Lung (tissue), 12 donors: ENCODE data around the gene ATP6AP1. TPM values are rescaled to one million over a fixed set of nuclear protein-coding genes. Genes with fewer than 3 reads are reported as not detected.
A peak's percentile ranks its signal among the peaks of the same experiment; 100 is the strongest.

ENCODE experiments used
- ATAC-seq: fragments of 200-7000 bp; cut with Tn5 transposase; one replicate; pipeline ENCODE4 v1.9.1; 2020; ENCODE audit warnings: moderate number of reproducible peaks; ENCODE audit not compliant: insufficient read depth, low FRiP score
- DNase-seq, 3 donors: peaks; one replicate each; pipeline ENCODE4 v3.0.0-alpha.2; 2013 to 2017
- H3K27ac ChIP-seq, 2 donors: one replicate each; pipeline ENCODE4 v1.5.1; 2013; ENCODE audit warnings: mild to moderate bottlenecking in 2 of 2, moderate library complexity in 2 of 2, control low read depth in 1 of 2, inconsistent platforms in 1 of 2, low read depth in 1 of 2, low read length in 1 of 2
- H3K27me3 ChIP-seq, 3 donors: one replicate each; pipeline ENCODE4 v1.5.1; 2013; ENCODE audit warnings: low read length in 2 of 3; ENCODE audit not compliant: control insufficient read depth in 3 of 3, insufficient read depth in 3 of 3
- H3K36me3 ChIP-seq, 4 donors: one replicate each; pipeline ENCODE4 v1.5.1; 2013; ENCODE audit warnings: low read length in 4 of 4, mild to moderate bottlenecking in 1 of 4, moderate library complexity in 1 of 4; ENCODE audit not compliant: control insufficient read depth in 4 of 4, insufficient read depth in 4 of 4
- H3K4me1 ChIP-seq, 5 donors: one replicate each; pipeline ENCODE4 v1.5.1; 2013; ENCODE audit warnings: low read length in 5 of 5, mild to moderate bottlenecking in 2 of 5, moderate library complexity in 1 of 5; ENCODE audit not compliant: control insufficient read depth in 5 of 5, insufficient read depth in 5 of 5
- H3K4me3 ChIP-seq: one replicate; pipeline ENCODE4 v1.5.1; 2013; ENCODE audit warnings: mild to moderate bottlenecking, control low read depth, moderate library complexity
- H3K9ac ChIP-seq, 2 donors: one replicate each; pipeline ENCODE4 v1.5.1; 2013; ENCODE audit warnings: low read length in 2 of 2, control low read depth in 1 of 2; ENCODE audit not compliant: insufficient read depth in 1 of 2
- H3K9me3 ChIP-seq, 4 donors: one replicate each; pipeline ENCODE4 v1.5.1; 2013; ENCODE audit warnings: low read length in 3 of 4, mild to moderate bottlenecking in 1 of 4, moderate library complexity in 1 of 4; ENCODE audit not compliant: control insufficient read depth in 4 of 4, insufficient read depth in 3 of 4
- CTCF ChIP-seq: IDR thresholded peaks from 2 replicates; pipeline ENCODE4 v1.5.1; 2012; ENCODE audit warnings: mild to moderate bottlenecking; ENCODE audit errors: control extremely low read depth, extremely low read depth
- WGBS, 2 donors: extraction: QIAGEN DNeasy Blood & Tissue Kit; methylation state at CpG; one replicate each; pipeline ENCODE4 v1.1.7; 2013; 5-methylcytosine and 5-hydroxymethylcytosine counted together
- polyA plus RNA-seq, 2 donors: library from polyadenylated mRNA; stranded (reverse); fragments of 200-250 nt; gene quantifications; one replicate each; pipeline ENCODE4 v1.2.1, GENCODE V29; 2013
- total RNA-seq, 2 donors: library from RNA; depleted of rRNA in 1 of 2; stranded (reverse); fragments of >200 nt in 1 of 2; gene quantifications; one replicate each; pipeline ENCODE4 v1.2.1, GENCODE V29; 2014 to 2021
- donor health status: control.
- donor health status: control.
- donor health status: Bipolar disorder and iron deficiency.
- donor health status: healthy.
- donor health status: DM: yes; HTN: yes; CAD: no.

Gene ATP6AP1
- total and polyA plus RNA-seq, 4 donors, result 73.7 to 220 (median 113) TPM

- WGBS, 2 donors, result 89 to 92% methylated on average over 11 of the region's 11 CpGs
- H3K27me3 ChIP-seq, result no peaks in the 10 kb centered on the region
- peaks cover 0 to 2% (median 0%) of the 10 kb centered on the region in 4 donors for H3K9me3 ChIP-seq
- H3K4me3 ChIP-seq, result no peak overlapping the region
- no peak overlapping the region for H3K27ac ChIP-seq
- H3K4me1 ChIP-seq, result peaks cover 0 to 8% (median 0%) of the 10 kb centered on the region in 5 donors
- no peak for DNase-seq
- H3K9ac ChIP-seq, result no peak overlapping the region
- no peak for ATAC-seq
- no peak for TF ChIP-seq CTCF
- peaks cover 0 to 21% (median 9%) of the 10 kb centered on the region in 4 donors for H3K36me3 ChIP-seq
These were observed 13.1 kb downstream of the ATP6AP1 start for GRCh38 chrX:154441564-154441963.

- no peak for DNase-seq
- no peak overlapping the region for H3K9ac ChIP-seq
- no peak for ATAC-seq
- peaks cover 0 to under 1% (median 0%) of the 10 kb centered on the region in 4 donors for H3K9me3 ChIP-seq
- no peak for TF ChIP-seq CTCF
- no peak overlapping the region for H3K27ac ChIP-seq
- H3K36me3 ChIP-seq, result peaks cover 0 to 21% (median 9%) of the 10 kb centered on the region in 4 donors
- WGBS, 2 donors, result 87 to 92% methylated on average over 21 of the region's 21 CpGs
- peaks cover 0 to 8% (median 0%) of the 10 kb centered on the region in 5 donors for H3K4me1 ChIP-seq
- H3K4me3 ChIP-seq, result no peak overlapping the region
- H3K27me3 ChIP-seq, result no peaks in the 10 kb centered on the region
These were observed 13.7 kb downstream of the ATP6AP1 start for GRCh38 chrX:154441984-154442707.

- DNase-seq, result no peak
- Histone ChIP-seq H3K27ac (peak overlapping the region; percentile 64 to 70), H3K9ac (no peak overlapping the region), H3K4me3 (no peak overlapping the region), H3K9me3 (no peaks in the 10 kb centered on the region), H3K4me1 (peaks cover 0 to 8% (median 0%) of the 10 kb centered on the region in 5 donors), H3K36me3 (peaks cover 0 to 14% (median 10%) of the 10 kb centered on the region in 4 donors), H3K27me3 (no peaks in the 10 kb centered on the region)
- ATAC-seq, result no peak
- no peak for TF ChIP-seq CTCF
- WGBS, 2 donors, result 17 to 43% methylated on average over 7 to 10 of the region's 10 CpGs
These were observed 15.0 kb downstream of the ATP6AP1 start for GRCh38 chrX:154443479-154443910.
